Caco-2 (cell line): Measurements from ENCODE around the gene PPP2R5C. TPM values are rescaled to one million over a fixed set of nuclear protein-coding genes. Genes with fewer than 3 reads are reported as not detected.

Experiments used
- BruUV-seq: library from RNA; stranded (reverse); fragments of 400-500 nt; replicated peaks from 2 replicates; lab custom pipeline; 2021; lab: Mats Ljungman, UMichigan
- CTCF ChIA-PET: fragments of 300-600 bp; sonication (Branson Sonifier 250); formaldehyde crosslinking; loops from one replicate; lab custom pipeline; 2022; ENCODE audit warnings: antibody characterized with exemption; lab: Charles Lee
- POLR2A ChIA-PET: fragments of 300-600 bp; sonication (Branson Sonifier 250); formaldehyde crosslinking; loops from one replicate; lab custom pipeline; 2022; ENCODE audit warnings: antibody characterized with exemption; lab: Charles Lee
- DNase-seq, 2 experiments: peaks; one replicate each; pipeline versions ENCODE4 v3.0.0 to v3.0.0-alpha.2; 2020 to 2022
- H3K27me3 ChIP-seq: replicated peaks from 2 replicates; pipeline ENCODE4 v1.6.0; 2011; ENCODE audit warnings: low read length; ENCODE audit not compliant: control insufficient read depth, insufficient read depth
- H3K36me3 ChIP-seq: 2 replicates; pipeline ENCODE4 v1.5.1; 2011; ENCODE audit warnings: low read length; ENCODE audit not compliant: control insufficient read depth, insufficient read depth
- H3K4me1 ChIP-seq: fragments of 250-450 bp; sonication (Bioruptor Pico); 2 replicates; pipeline ENCODE4 v1.5.1; 2020; ENCODE audit warnings: mild to moderate bottlenecking
- H3K4me3 ChIP-seq: 2 replicates; pipeline ENCODE4 v1.5.1; 2011; ENCODE audit warnings: low read depth, mild to moderate bottlenecking, control low read depth, low read length
- H3K9me3 ChIP-seq: fragments of 250-450 bp; sonication (Bioruptor Pico); 2 replicates; pipeline ENCODE4 v1.5.1; 2020; ENCODE audit warnings: mild to moderate bottlenecking, moderate library complexity
- H3K27ac Mint-ChIP-seq: one replicate; pipeline ENCODE4 v1.8.0; 2022; ENCODE audit warnings: mixed read lengths; ENCODE audit not compliant: unreplicated experiment
- H3K27me3 Mint-ChIP-seq: one replicate; pipeline ENCODE4 v1.8.0; 2022; ENCODE audit warnings: mixed read lengths; ENCODE audit not compliant: insufficient read depth, unreplicated experiment
- H3K36me3 Mint-ChIP-seq: one replicate; pipeline ENCODE4 v1.8.0; 2022; ENCODE audit warnings: mild to moderate bottlenecking, mixed read lengths; ENCODE audit not compliant: insufficient read depth, unreplicated experiment
- H3K4me1 Mint-ChIP-seq: one replicate; pipeline ENCODE4 v1.8.0; 2022; ENCODE audit warnings: low read depth, mixed read lengths; ENCODE audit not compliant: unreplicated experiment
- H3K4me3 Mint-ChIP-seq: one replicate; pipeline ENCODE4 v1.8.0; 2022; ENCODE audit warnings: mild to moderate bottlenecking, moderate library complexity, mixed read lengths; ENCODE audit not compliant: unreplicated experiment
- H3K9me3 Mint-ChIP-seq: one replicate; pipeline ENCODE4 v1.8.0; 2022; ENCODE audit warnings: mixed read lengths; ENCODE audit not compliant: unreplicated experiment
- intact Hi-C: fragments of 100-400 bp; cut with micrococcal nuclease; formaldehyde crosslinking; loops from one replicate; pipeline ENCODE4 v1.10.0; 2022; ENCODE audit not compliant: unreplicated experiment
- total RNA-seq: library from RNA; stranded (reverse); gene quantifications from 2 replicates; pipeline ENCODE4 v1.2.3, GENCODE V29; 2022
- TF ChIP-seq, protein P1 (sequence below), 2 experiments: fragments of 200-600 bp in 1 of 2; IDR thresholded peaks; 1 replicate in 1 of 2; 2 replicates in 1 of 2; pipeline versions ENCODE4 v1.5.1 to v1.8.0; 2011 to 2022; ENCODE audit warnings: antibody characterized with exemption in 1 of 2, control low read depth in 1 of 2, inconsistent platforms in 1 of 2, low read depth in 1 of 2, low read length in 1 of 2, mild to moderate bottlenecking in 1 of 2, moderate library complexity in 1 of 2; ENCODE audit not compliant: insufficient read depth in 1 of 2, severe bottlenecking in 1 of 2, unreplicated experiment in 1 of 2

Gene PPP2R5C
- total RNA-seq, 1 experiment from 2014 or later = 97.5 TPM

DNA sequence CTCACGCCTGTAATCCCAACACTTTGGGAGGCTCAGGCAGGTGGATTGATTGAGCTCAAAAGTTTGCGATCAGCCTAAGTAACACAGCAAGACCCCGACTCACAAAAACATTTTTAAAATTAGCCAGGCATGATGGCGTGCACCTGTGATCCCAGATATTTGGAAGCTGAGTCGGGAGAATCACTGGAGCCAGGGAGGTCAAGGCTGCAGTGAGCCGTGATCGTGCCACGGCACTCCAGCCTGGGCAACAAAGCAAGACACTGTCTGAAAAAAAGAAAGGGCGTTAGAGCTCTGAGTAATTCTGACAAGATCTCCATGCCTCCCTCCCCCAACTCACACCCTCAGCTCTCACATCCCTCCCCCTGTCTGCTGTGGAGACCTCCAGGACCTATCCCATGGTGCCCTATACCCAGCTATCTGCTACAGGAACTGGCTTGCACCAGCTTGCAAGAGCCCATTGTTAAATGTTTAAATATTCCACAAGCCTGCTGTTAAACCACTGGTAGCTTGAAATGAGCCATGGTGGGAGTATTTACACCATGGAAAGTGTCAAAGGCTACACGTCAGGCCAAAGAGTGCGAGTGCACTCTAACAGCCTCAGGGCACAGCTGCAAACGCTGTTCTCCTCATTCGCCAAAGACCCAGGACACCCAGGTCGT is 35.1 kb upstream of the PPP2R5C start:
- no peaks in the 10 kb centered on the region for H3K27me3 ChIP-seq
- H3K27me3 Mint-ChIP-seq = no peaks in the 10 kb centered on the region
- no peak overlapping the region for H3K4me3 Mint-ChIP-seq
- H3K36me3 Mint-ChIP-seq = no peaks in the 10 kb centered on the region
- H3K36me3 ChIP-seq = no peaks in the 10 kb centered on the region
- peaks cover 5% of the 10 kb centered on the region; the same call in 1 of the 2 replicates for H3K4me1 ChIP-seq
- TF ChIP-seq, protein P1, sequence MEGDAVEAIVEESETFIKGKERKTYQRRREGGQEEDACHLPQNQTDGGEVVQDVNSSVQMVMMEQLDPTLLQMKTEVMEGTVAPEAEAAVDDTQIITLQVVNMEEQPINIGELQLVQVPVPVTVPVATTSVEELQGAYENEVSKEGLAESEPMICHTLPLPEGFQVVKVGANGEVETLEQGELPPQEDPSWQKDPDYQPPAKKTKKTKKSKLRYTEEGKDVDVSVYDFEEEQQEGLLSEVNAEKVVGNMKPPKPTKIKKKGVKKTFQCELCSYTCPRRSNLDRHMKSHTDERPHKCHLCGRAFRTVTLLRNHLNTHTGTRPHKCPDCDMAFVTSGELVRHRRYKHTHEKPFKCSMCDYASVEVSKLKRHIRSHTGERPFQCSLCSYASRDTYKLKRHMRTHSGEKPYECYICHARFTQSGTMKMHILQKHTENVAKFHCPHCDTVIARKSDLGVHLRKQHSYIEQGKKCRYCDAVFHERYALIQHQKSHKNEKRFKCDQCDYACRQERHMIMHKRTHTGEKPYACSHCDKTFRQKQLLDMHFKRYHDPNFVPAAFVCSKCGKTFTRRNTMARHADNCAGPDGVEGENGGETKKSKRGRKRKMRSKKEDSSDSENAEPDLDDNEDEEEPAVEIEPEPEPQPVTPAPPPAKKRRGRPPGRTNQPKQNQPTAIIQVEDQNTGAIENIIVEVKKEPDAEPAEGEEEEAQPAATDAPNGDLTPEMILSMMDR (IDR thresholded peaks at IDR 0.05; ENCODE audit: insufficient read depth in 1 of 2, low read depth in 1 of 2, low read length in 1 of 2, severe bottlenecking in 1 of 2, unreplicated experiment in 1 of 2) = no peak
- ChIA-PET CTCF (no interaction called here), POLR2A (no interaction called here)
- BruUV-seq = no TSS peak
- no peak for DNase-seq
- H3K9me3 Mint-ChIP-seq = peaks cover 11% of the 10 kb centered on the region
- H3K27ac Mint-ChIP-seq = no peak overlapping the region
- no peak overlapping the region for H3K4me3 ChIP-seq
- intact Hi-C loops = no loop called here
- no peaks in the 10 kb centered on the region for H3K4me1 Mint-ChIP-seq
- H3K9me3 ChIP-seq = no peaks in the 10 kb centered on the region

DNA sequence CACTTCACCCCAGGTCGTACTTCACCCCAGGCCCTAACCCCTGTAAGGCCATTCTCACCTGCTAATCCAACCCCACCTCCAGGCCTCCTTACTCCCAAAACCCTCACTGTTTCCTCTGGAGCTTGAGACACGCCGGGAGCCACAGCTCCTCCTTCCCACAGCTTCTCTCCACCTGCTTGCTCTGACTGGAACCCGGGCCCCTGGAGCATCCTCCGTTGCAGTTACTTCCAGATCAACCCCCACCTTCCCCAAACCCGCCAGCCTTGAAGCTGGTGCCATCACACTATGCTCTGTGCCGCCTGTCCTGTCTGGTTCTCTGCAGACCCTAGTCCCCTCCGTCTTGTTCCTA is 34.6 kb upstream of the PPP2R5C start:
- CTCF ChIA-PET = no interaction called here

DNA sequence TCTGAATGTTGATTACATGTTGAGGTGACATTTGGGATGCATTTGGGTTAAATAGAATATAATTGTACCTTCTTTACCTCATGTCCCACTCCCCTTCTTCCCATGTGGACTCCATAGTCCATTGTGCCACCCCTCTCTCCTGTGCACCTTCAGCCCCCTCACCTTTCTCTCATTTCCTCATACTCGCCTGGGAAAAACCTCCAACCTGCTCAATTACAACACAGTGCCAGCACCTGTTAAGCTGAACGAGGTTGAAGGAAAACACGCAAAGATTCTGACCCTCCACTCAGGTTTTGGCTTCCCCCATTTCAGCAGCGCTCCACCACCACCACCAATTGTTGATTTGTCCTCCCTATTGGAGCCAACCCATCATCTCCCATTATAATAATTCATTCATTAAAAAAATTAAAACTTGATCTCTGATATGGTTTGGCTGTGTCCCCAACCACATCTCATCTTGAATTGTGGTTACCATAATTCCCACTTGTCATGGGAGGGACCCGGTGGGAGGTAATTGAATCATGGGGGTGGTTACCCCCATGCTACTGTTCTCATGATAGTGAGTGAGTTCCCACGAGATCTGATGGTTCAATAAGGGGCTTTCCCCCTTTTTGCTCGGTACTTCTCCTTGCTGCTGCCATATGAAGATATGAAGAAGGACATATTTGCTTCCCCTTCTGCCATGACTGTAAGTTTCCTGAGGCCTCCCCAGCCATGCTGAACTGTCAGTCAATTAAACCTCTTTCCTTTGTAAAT is 33.7 kb upstream of the PPP2R5C start:
- TF ChIP-seq, protein P1 (IDR thresholded peaks at IDR 0.05; ENCODE audit: insufficient read depth in 1 of 2, low read depth in 1 of 2, low read length in 1 of 2, severe bottlenecking in 1 of 2, unreplicated experiment in 1 of 2) = no peak
- Mint-ChIP-seq H3K9me3 (peaks cover 11% of the 10 kb centered on the region), H3K27ac (no peak overlapping the region), H3K36me3 (no peaks in the 10 kb centered on the region), H3K4me1 (no peaks in the 10 kb centered on the region), H3K27me3 (no peaks in the 10 kb centered on the region), H3K4me3 (no peak overlapping the region)
- no TSS peak for BruUV-seq
- Histone ChIP-seq H3K4me1 (peaks cover 13% of the 10 kb centered on the region; the same call in 1 of the 2 replicates), H3K4me3 (no peak overlapping the region), H3K9me3 (no peaks in the 10 kb centered on the region), H3K36me3 (no peaks in the 10 kb centered on the region), H3K27me3 (no peaks in the 10 kb centered on the region)
- ChIA-PET CTCF (no interaction called here), POLR2A (no interaction called here)
- intact Hi-C loops = no loop called here
- no peak for DNase-seq

More for the DNA sequence above, 34.6 kb upstream of the PPP2R5C start:
- no peak overlapping the region for H3K4me3 ChIP-seq
- no TSS peak for BruUV-seq
- no peak for DNase-seq
- H3K36me3 Mint-ChIP-seq = no peaks in the 10 kb centered on the region
- peaks cover 11% of the 10 kb centered on the region for H3K9me3 Mint-ChIP-seq
- POLR2A ChIA-PET = no interaction called here
- no peaks in the 10 kb centered on the region for H3K9me3 ChIP-seq
- no peaks in the 10 kb centered on the region for H3K4me1 Mint-ChIP-seq
- peaks cover 10% of the 10 kb centered on the region; the same call in 1 of the 2 replicates for H3K4me1 ChIP-seq
- no peak overlapping the region for H3K4me3 Mint-ChIP-seq
- no peaks in the 10 kb centered on the region for H3K36me3 ChIP-seq
- TF ChIP-seq, protein P1 (IDR thresholded peaks at IDR 0.05; ENCODE audit: insufficient read depth in 1 of 2, low read depth in 1 of 2, low read length in 1 of 2, severe bottlenecking in 1 of 2, unreplicated experiment in 1 of 2) = no peak
- H3K27ac Mint-ChIP-seq = no peak overlapping the region
- intact Hi-C loops = no loop called here
- no peaks in the 10 kb centered on the region for H3K27me3 ChIP-seq
- no peaks in the 10 kb centered on the region for H3K27me3 Mint-ChIP-seq
